NCI-H748 (cell line): ENCODE results near the gene ABCB4.
A peak's percentile ranks its signal among the peaks of the same experiment; 100 is the strongest.

ENCODE experiments used
- DNase-seq: peaks from one replicate; lab custom pipeline; 2025; ENCODE audit not compliant: unreplicated experiment; lab: John Stamatoyannopoulos, UW

The ABCB4 gene

DNA sequence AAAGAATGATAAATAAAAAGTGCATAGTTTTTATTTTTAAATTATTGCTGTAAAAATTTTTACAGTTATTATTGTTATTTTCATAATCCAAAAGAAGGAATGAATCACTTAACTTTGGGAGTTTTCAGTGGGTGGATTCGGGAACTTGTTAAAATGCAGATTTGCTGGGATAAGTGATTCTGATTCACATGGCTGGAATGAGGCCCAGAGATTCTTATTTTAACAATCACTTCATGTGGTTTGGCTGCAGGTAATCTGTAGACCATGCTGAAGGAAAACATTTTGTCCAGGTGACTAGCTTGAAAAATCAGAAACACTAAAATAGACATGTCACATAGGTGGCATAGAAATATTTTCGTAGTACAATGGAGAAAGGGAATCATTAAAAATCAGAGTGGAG is 116.1 kb downstream of the ABCB4 start:
- DNase-seq: no peak

DNA sequence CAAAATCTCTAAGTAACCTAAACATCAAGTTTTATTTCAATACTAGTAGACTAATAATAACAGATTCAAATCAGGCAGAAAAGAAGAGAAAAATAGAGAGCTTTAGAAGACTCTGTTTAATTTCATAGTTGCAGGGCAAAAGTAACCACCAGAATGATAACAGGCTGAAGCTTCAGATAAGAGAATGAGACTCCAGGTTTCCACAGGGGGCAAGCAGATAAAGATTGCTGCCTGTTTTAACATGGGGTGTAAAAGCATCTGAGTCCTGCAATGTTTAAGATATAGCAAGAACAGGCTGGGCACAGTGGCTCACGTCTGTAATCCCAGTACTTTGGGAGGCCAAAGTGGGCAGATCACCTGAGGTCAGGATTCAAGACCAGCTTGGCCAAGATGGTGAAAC is 119.0 kb downstream of the ABCB4 start:
- no peak for DNase-seq

- peak; percentile 13 for DNase-seq
Measured at GRCh38 chr7:87354749-87355148, 120.7 kb downstream of the ABCB4 start.
